HCT116 (cell line): ENCODE results near the gene MRPL11. TPM values are rescaled to one million over a fixed set of nuclear protein-coding genes. Genes with fewer than 3 reads are reported as not detected.

Experiments used
- ATAC-seq: fragments of 200-7000 bp; cut with Tn5 transposase; 2 replicates; pipeline ENCODE4 v1.9.1; 2020; ENCODE audit warnings: mild to moderate bottlenecking, moderate library complexity
- BruUV-seq: library from RNA; stranded (reverse); fragments of 400-500 nt; replicated peaks from 2 replicates; lab custom pipeline; 2021; lab: Mats Ljungman, UMichigan
- CTCF ChIA-PET: fragments of 300-600 bp; sonication (Branson Sonifier 250); formaldehyde crosslinking; loops from one replicate; lab custom pipeline; 2021; ENCODE audit warnings: antibody characterized with exemption; lab: Charles Lee
- POLR2A ChIA-PET: fragments of 300-600, 350-600 bp; sonication (Branson Sonifier 250); formaldehyde crosslinking; loops from one replicate; lab custom pipeline; 2021; ENCODE audit warnings: antibody characterized with exemption; lab: Charles Lee
- RAD21 ChIA-PET, 2 experiments: fragments of 300-600 bp; sonication (Branson Sonifier 250); formaldehyde crosslinking; loops; one replicate each; lab custom pipeline; 2023; ENCODE audit warnings: low total read pairs in 2 of 2; ENCODE audit not compliant: uncharacterized antibody in 2 of 2, unreplicated experiment in 2 of 2, low non-redundant PET in 1 of 2; lab: Charles Lee
- DNase-seq: peaks from one replicate; pipeline ENCODE4 v3.0.0-alpha.2; 2010; ENCODE audit warnings: low read depth, low spot score
- H2AFZ ChIP-seq: fragments of 200-600 bp; shearing (Covaris generic), sonication (generic); 2 replicates; pipeline ENCODE4 v1.6.1; 2017; ENCODE audit warnings: low read depth, mixed run types, mixed read lengths, antibody characterized with exemption, low read length; ENCODE audit not compliant: poor library complexity, severe bottlenecking
- H3K27ac ChIP-seq: 2 replicates; pipeline ENCODE4 v1.5.1; 2012; ENCODE audit warnings: low read depth, low read length
- H3K27me3 ChIP-seq: fragments of 200-600 bp; sonication (generic); 2 replicates; pipeline ENCODE4 v1.6.1; 2016; ENCODE audit warnings: mixed run types, low read length, mixed read lengths; ENCODE audit not compliant: insufficient read depth
- H3K36me3 ChIP-seq, 2 experiments: fragments of 200-500 bp in 1 of 2; fragments of 200-600 bp in 1 of 2; sonication (Bioruptor generic) in 1 of 2; sonication (generic) in 1 of 2; 2 replicates each; pipeline versions ENCODE4 v1.5.1 to v1.6.1; 2014 to 2016; ENCODE audit warnings: low read length in 2 of 2, inconsistent platforms in 1 of 2, mixed read lengths in 1 of 2, mixed run types in 1 of 2; ENCODE audit not compliant: insufficient read depth in 2 of 2, control insufficient read depth in 1 of 2
- H3K4me1 ChIP-seq, 2 experiments: fragments of 200-600 bp in 1 of 2; sonication (generic) in 1 of 2; 2 replicates each; pipeline versions ENCODE4 v1.5.1 to v1.6.1; 2012 to 2017; ENCODE audit warnings: low read length in 2 of 2, inconsistent platforms in 1 of 2, mild to moderate bottlenecking in 1 of 2, mixed read lengths in 1 of 2, mixed run types in 1 of 2, moderate library complexity in 1 of 2; ENCODE audit not compliant: insufficient read depth in 2 of 2, control insufficient read depth in 1 of 2
- H3K4me2 ChIP-seq: fragments of 200-600 bp; sonication (generic); 2 replicates; pipeline ENCODE4 v1.6.1; 2017; ENCODE audit warnings: mixed run types, low read length, mixed read lengths
- H3K4me3 ChIP-seq, 2 experiments: fragments of 200-600 bp in 1 of 2; sonication (generic) in 1 of 2; replicated peaks in 1 of 2; 2 replicates each; pipeline ENCODE4 v1.5.1; 2011 to 2016; ENCODE audit warnings: low read length in 2 of 2, control low read depth in 1 of 2, low read depth in 1 of 2, mild to moderate bottlenecking in 1 of 2, mixed read lengths in 1 of 2, mixed run types in 1 of 2
- H3K79me2 ChIP-seq: fragments of 200-600 bp; sonication (generic); 2 replicates; pipeline ENCODE4 v1.6.1; 2017; ENCODE audit warnings: mild to moderate bottlenecking, mixed run types, low read length, moderate library complexity, mixed read lengths; ENCODE audit not compliant: insufficient read depth
- H3K9ac ChIP-seq: fragments of 200-600 bp; sonication (generic); 2 replicates; pipeline ENCODE4 v1.6.1; 2016; ENCODE audit warnings: low read length, mixed read lengths
- H3K9me2 ChIP-seq: fragments of 200-600 bp; sonication (generic), shearing (Covaris generic); 2 replicates; pipeline ENCODE4 v1.6.1; 2017; ENCODE audit warnings: mixed run types, mild to moderate bottlenecking, moderate library complexity; ENCODE audit not compliant: insufficient read depth
- H3K9me3 ChIP-seq, 2 experiments: fragments of 200-500 bp in 1 of 2; fragments of 200-600 bp in 1 of 2; sonication (Bioruptor generic) in 1 of 2; sonication (generic) in 1 of 2; 2 replicates each; pipeline ENCODE4 v1.6.1; 2014 to 2017; ENCODE audit warnings: low read length in 2 of 2, mixed read lengths in 2 of 2, inconsistent platforms in 1 of 2, low read depth in 1 of 2, mild to moderate bottlenecking in 1 of 2, mixed run types in 1 of 2, moderate library complexity in 1 of 2; ENCODE audit not compliant: control insufficient read depth in 1 of 2, insufficient read depth in 1 of 2
- H4K20me1 ChIP-seq: fragments of 200-600 bp; sonication (generic), shearing (Covaris generic); 2 replicates; pipeline ENCODE4 v1.6.1; 2017; ENCODE audit warnings: mixed run types, mild to moderate bottlenecking, moderate library complexity; ENCODE audit not compliant: insufficient read depth
- POLR2AphosphoS5 ChIP-seq: IDR thresholded peaks from 2 replicates; pipeline ENCODE4 v1.6.1; 2011; ENCODE audit warnings: mild to moderate bottlenecking, low read depth, low read length, moderate library complexity
- intact Hi-C: fragments of 100-400 bp; cut with micrococcal nuclease; formaldehyde crosslinking; loops from 2 replicates; pipeline ENCODE4 v1.10.0; 2022
- total RNA-seq: library from RNA; stranded (reverse); gene quantifications from one replicate; pipeline ENCODE4 v1.2.1, GENCODE V29; 2021; ENCODE audit not compliant: unreplicated experiment
- TF ChIP-seq, protein P1 (sequence below): IDR thresholded peaks from 2 replicates; pipeline ENCODE4 v1.6.1; 2012; ENCODE audit warnings: low read depth

MRPL11 gene
- total RNA-seq, 1 experiment from 2014 or later, result 126 TPM

GRCh38 chr11:66414120-66414934 lies 24.3 kb downstream of the MRPL11 start (continued):
- TF ChIP-seq, protein P1, sequence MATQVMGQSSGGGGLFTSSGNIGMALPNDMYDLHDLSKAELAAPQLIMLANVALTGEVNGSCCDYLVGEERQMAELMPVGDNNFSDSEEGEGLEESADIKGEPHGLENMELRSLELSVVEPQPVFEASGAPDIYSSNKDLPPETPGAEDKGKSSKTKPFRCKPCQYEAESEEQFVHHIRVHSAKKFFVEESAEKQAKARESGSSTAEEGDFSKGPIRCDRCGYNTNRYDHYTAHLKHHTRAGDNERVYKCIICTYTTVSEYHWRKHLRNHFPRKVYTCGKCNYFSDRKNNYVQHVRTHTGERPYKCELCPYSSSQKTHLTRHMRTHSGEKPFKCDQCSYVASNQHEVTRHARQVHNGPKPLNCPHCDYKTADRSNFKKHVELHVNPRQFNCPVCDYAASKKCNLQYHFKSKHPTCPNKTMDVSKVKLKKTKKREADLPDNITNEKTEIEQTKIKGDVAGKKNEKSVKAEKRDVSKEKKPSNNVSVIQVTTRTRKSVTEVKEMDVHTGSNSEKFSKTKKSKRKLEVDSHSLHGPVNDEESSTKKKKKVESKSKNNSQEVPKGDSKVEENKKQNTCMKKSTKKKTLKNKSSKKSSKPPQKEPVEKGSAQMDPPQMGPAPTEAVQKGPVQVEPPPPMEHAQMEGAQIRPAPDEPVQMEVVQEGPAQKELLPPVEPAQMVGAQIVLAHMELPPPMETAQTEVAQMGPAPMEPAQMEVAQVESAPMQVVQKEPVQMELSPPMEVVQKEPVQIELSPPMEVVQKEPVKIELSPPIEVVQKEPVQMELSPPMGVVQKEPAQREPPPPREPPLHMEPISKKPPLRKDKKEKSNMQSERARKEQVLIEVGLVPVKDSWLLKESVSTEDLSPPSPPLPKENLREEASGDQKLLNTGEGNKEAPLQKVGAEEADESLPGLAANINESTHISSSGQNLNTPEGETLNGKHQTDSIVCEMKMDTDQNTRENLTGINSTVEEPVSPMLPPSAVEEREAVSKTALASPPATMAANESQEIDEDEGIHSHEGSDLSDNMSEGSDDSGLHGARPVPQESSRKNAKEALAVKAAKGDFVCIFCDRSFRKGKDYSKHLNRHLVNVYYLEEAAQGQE, result no peak

- Histone ChIP-seq H3K4me2 (no peak overlapping the region), H3K27ac (no peak overlapping the region), H3K4me1 (peaks cover 8 to 13% of the 10 kb centered on the region in 2 experiments), H3K9ac (no peak overlapping the region), H3K36me3 (no peaks in the 10 kb centered on the region), H3K9me3 (no peaks in the 10 kb centered on the region), H4K20me1 (no peaks in the 10 kb centered on the region), H2AFZ (no peak overlapping the region), H3K4me3 (no peak overlapping the region), H3K79me2 (no peaks in the 10 kb centered on the region), H3K27me3 (peaks cover 43% of the 10 kb centered on the region), H3K9me2 (no peaks in the 10 kb centered on the region)
- ATAC-seq (no peak), DNase-seq (no peak)
- CTCF ChIA-PET, result no interaction called here
- RAD21 ChIA-PET, result no interaction called here
- intact Hi-C loops, result no loop called here
- TF ChIP-seq POLR2AphosphoS5, result no peak
- POLR2A ChIA-PET, result no interaction called here
- no TSS peak for BruUV-seq
These were observed 25.5 kb downstream of the MRPL11 start for GRCh38 chr11:66413167-66413566.
